Hepatocyte (in vitro differentiated cells): ENCODE data around the gene CIAO3. TPM values are rescaled to one million over a fixed set of nuclear protein-coding genes. Genes with fewer than 3 reads are reported as not detected.

Source experiments
- DNase-seq: peaks from one replicate; pipeline ENCODE4 v3.0.0-alpha.2; 2016; ENCODE audit warnings: low spot score
- H2AFZ ChIP-seq: fragments of 200-600 bp; sonication (generic); 2 replicates; pipeline ENCODE4 v1.6.0; 2016; ENCODE audit warnings: antibody characterized with exemption, mild to moderate bottlenecking
- H3K27ac ChIP-seq: fragments of 200-600 bp; sonication (generic); 2 replicates; pipeline ENCODE4 v1.5.1; 2016; ENCODE audit warnings: mild to moderate bottlenecking
- H3K27me3 ChIP-seq: fragments of 200-600 bp; sonication (generic); 2 replicates; pipeline ENCODE4 v1.6.1; 2016
- H3K36me3 ChIP-seq: fragments of 200-600 bp; sonication (generic); replicated peaks from 2 replicates; pipeline ENCODE4 v1.5.1; 2016; ENCODE audit warnings: low read depth; ENCODE audit not compliant: insufficient read depth
- H3K4me1 ChIP-seq: fragments of 200-600 bp; sonication (generic); 2 replicates; pipeline ENCODE4 v1.5.1; 2016; ENCODE audit warnings: mild to moderate bottlenecking, moderate library complexity; ENCODE audit not compliant: insufficient read depth
- H3K4me2 ChIP-seq: fragments of 200-600 bp; sonication (generic); 2 replicates; pipeline ENCODE4 v1.6.0; 2016
- H3K4me3 ChIP-seq: fragments of 200-600 bp; sonication (generic); 2 replicates; pipeline ENCODE4 v1.5.1; 2016; ENCODE audit warnings: mild to moderate bottlenecking
- H3K79me2 ChIP-seq: fragments of 200-600 bp; sonication (generic); 2 replicates; pipeline ENCODE4 v1.6.0; 2017; ENCODE audit warnings: mild to moderate bottlenecking
- H3K9me2 ChIP-seq: fragments of 200-600 bp; sonication (generic); replicated peaks from 2 replicates; pipeline ENCODE4 v1.6.0; 2017; ENCODE audit warnings: mild to moderate bottlenecking; ENCODE audit not compliant: insufficient read depth
- H3K9me3 ChIP-seq: fragments of 200-600 bp; sonication (generic); 2 replicates; pipeline ENCODE4 v1.5.1; 2016; ENCODE audit warnings: low read depth, mild to moderate bottlenecking
- H4K20me1 ChIP-seq: fragments of 200-600 bp; sonication (generic); 2 replicates; pipeline ENCODE4 v1.6.0; 2016; ENCODE audit warnings: mild to moderate bottlenecking; ENCODE audit not compliant: insufficient read depth, poor library complexity, severe bottlenecking
- EZH2 ChIP-seq: fragments of 200-600 bp; sonication (generic); IDR thresholded peaks from 2 replicates; pipeline ENCODE4 v1.6.1; 2016; ENCODE audit warnings: antibody characterized with exemption, mild to moderate bottlenecking, borderline replicate concordance
- EZH2phosphoT487 ChIP-seq: fragments of 200-600 bp; sonication (generic); IDR thresholded peaks from one replicate; pipeline ENCODE4 v1.6.1; 2018; ENCODE audit warnings: antibody characterized with exemption, mild to moderate bottlenecking, low read depth, moderate library complexity; ENCODE audit not compliant: unreplicated experiment, severe bottlenecking
- WGBS: methylation state at CpG from one replicate; pipeline ENCODE4 v1.1.6; 2016; ENCODE audit warnings: low lambda C conversion rate; ENCODE audit errors: missing lambda C conversion rate; 5-methylcytosine and 5-hydroxymethylcytosine counted together
- polyA plus RNA-seq: library from polyadenylated mRNA; unstranded; fragments of >200 nt; fragmentation: Nextera tagmentation; extraction: Ambion mirVana; gene quantifications from 2 replicates; pipeline ENCODE4 v1.2.1, GENCODE V29; 2016
- total RNA-seq: library from RNA; depleted of rRNA; stranded (reverse); fragments of >200 nt; gene quantifications from 2 replicates; pipeline ENCODE4 v1.2.3, GENCODE V29; 2014
- TF ChIP-seq, protein P1 (sequence below): fragments of 200-600 bp; sonication (generic); IDR thresholded peaks from 2 replicates; pipeline ENCODE4 v1.5.1; 2016; ENCODE audit warnings: antibody characterized with exemption, mild to moderate bottlenecking; ENCODE audit not compliant: poor library complexity

Gene CIAO3
- total and polyA plus RNA-seq, 2 experiments from 2014 or later: 39.0 to 42.8 TPM

GRCh38 chr16:725463-726187 is 15.2 kb downstream of the CIAO3 start:
- DNase-seq: no peak
- Histone ChIP-seq H3K4me2 (no peak overlapping the region), H3K4me3 (no peak overlapping the region), H4K20me1 (peaks cover 6% of the 10 kb centered on the region), H3K4me1 (peaks cover 23% of the 10 kb centered on the region), H3K27ac (no peak overlapping the region), H2AFZ (no peak overlapping the region), H3K79me2 (no peaks in the 10 kb centered on the region), H3K27me3 (peaks cover 7% of the 10 kb centered on the region), H3K36me3 (no peaks in the 10 kb centered on the region), H3K9me2 (no peaks in the 10 kb centered on the region), H3K9me3 (no peaks in the 10 kb centered on the region)
- TF ChIP-seq EZH2phosphoT487: no peak
- TF ChIP-seq, protein P1, sequence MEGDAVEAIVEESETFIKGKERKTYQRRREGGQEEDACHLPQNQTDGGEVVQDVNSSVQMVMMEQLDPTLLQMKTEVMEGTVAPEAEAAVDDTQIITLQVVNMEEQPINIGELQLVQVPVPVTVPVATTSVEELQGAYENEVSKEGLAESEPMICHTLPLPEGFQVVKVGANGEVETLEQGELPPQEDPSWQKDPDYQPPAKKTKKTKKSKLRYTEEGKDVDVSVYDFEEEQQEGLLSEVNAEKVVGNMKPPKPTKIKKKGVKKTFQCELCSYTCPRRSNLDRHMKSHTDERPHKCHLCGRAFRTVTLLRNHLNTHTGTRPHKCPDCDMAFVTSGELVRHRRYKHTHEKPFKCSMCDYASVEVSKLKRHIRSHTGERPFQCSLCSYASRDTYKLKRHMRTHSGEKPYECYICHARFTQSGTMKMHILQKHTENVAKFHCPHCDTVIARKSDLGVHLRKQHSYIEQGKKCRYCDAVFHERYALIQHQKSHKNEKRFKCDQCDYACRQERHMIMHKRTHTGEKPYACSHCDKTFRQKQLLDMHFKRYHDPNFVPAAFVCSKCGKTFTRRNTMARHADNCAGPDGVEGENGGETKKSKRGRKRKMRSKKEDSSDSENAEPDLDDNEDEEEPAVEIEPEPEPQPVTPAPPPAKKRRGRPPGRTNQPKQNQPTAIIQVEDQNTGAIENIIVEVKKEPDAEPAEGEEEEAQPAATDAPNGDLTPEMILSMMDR: no peak
- TF ChIP-seq EZH2: no peak
- 92% methylated on average over 23 of the region's 23 CpGs for WGBS

DNA sequence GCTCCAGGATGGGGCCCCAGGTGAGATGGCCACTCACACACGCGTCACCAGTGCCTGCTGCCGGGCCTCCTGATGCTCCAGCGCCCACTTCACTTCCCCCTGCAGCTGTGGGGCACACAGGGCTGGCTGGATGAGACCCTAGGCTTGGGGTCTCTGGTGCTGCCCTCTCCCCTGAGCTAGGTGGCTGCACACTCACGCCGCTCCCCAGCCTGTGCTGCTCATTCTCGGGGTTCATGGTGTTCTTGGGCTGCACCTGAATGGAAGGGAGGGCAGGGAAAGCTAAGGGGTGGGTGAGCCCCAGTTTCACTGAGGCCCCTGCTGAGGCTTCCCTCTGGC is 15.8 kb downstream of the CIAO3 start:
- H3K9me2 ChIP-seq: no peaks in the 10 kb centered on the region
- H3K4me1 ChIP-seq: peaks cover 27% of the 10 kb centered on the region
- H3K4me2 ChIP-seq: no peak overlapping the region
- peaks cover 7% of the 10 kb centered on the region for H3K27me3 ChIP-seq
- no peaks in the 10 kb centered on the region for H3K79me2 ChIP-seq
- H3K27ac ChIP-seq: no peak overlapping the region
- H2AFZ ChIP-seq: no peak overlapping the region
- H4K20me1 ChIP-seq: peaks cover 8% of the 10 kb centered on the region
- no peak overlapping the region for H3K4me3 ChIP-seq
- H3K36me3 ChIP-seq: no peaks in the 10 kb centered on the region
- 96% methylated on average over 7 of the region's 7 CpGs for WGBS
- H3K9me3 ChIP-seq: no peaks in the 10 kb centered on the region
- no peak for TF ChIP-seq EZH2phosphoT487
- DNase-seq: no peak

DNA sequence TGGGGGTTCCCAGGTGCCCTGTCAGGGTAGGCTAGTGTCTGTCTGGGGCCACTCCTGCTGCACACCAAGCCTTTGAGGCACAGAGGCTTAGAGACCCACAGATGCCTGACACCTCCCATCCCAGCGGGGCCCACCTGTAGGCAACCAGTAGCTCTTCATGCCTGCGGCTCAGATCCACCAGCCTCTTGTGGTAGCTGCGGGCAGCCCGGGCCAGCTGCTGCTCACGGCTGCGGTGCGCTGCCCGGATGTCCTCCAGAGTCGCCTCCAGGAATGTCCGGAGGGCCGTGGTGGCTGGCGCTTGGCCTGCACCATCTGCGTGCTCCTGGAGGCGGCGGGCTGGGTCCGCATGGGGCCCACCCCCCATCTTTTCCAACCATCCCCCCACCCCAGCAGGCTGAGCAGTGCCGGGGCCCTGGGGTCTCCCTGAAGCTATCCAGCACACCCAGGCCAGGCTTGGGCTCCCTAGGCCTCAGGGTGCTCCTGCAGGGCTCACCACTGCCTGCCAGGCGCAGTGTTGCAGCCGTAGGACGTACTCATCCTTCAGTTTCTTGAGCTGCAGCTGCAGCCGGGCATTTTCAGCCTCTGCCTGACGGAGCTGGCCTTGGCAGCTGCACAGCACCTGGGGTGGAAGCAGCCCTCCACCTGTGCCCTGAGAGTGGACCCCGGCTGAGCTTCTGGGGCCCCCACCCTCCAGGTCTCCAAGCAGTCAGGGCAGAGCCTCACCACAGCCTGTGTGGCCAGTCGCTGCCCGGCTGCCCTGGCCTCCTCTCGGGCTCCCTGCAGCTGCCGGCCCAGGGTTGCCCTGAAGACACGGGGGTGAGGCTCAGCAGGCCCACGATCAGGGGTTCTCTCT is 16.4 kb downstream of the CIAO3 start:
- Histone ChIP-seq H3K4me1 (peaks cover 31% of the 10 kb centered on the region), H3K27ac (no peak overlapping the region), H3K9me3 (no peaks in the 10 kb centered on the region), H3K27me3 (peaks cover 7% of the 10 kb centered on the region), H3K79me2 (no peaks in the 10 kb centered on the region), H3K9me2 (no peaks in the 10 kb centered on the region), H3K4me2 (no peak overlapping the region), H2AFZ (no peak overlapping the region), H3K36me3 (no peaks in the 10 kb centered on the region), H4K20me1 (peaks cover 11% of the 10 kb centered on the region), H3K4me3 (no peak overlapping the region)
- no peak for DNase-seq
- 84% methylated on average over 26 of the region's 29 CpGs for WGBS
- TF ChIP-seq EZH2: no peak
- TF ChIP-seq EZH2phosphoT487: no peak
- TF ChIP-seq, protein P1: no peak

DNA sequence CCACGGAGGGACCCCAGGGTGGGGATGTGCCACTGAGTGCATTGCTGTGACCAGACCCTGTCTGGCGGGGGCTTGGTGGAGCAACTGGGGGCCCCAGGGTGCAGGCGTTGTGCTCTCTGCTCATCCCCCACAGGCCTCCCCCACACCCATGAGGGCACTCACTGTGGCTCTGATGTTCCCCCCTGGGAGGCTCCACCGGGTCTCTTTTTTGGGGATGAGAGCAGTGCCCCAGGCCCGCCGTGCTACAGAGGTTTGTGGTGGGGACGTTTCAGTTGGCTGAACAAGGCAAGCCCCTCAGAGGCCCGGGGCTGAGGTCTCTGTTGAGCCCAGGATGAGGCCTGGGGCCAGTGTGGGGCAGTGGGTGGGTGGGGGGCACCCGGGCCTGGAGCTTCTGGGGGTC is 17.1 kb downstream of the CIAO3 start:
- 96% methylated on average over 9 of the region's 9 CpGs for WGBS
- Histone ChIP-seq H3K27ac (no peak overlapping the region), H2AFZ (no peak overlapping the region)

More for the DNA sequence above, 17.1 kb downstream of the CIAO3 start:
- Histone ChIP-seq H3K27me3 (peaks cover 7% of the 10 kb centered on the region), H3K4me2 (no peak overlapping the region), H3K4me1 (peaks cover 30% of the 10 kb centered on the region), H3K36me3 (no peaks in the 10 kb centered on the region), H3K4me3 (no peak overlapping the region), H3K9me2 (no peaks in the 10 kb centered on the region), H4K20me1 (peaks cover 11% of the 10 kb centered on the region), H3K79me2 (no peaks in the 10 kb centered on the region), H3K9me3 (no peaks in the 10 kb centered on the region)
- no peak for DNase-seq
- TF ChIP-seq EZH2phosphoT487: no peak
- TF ChIP-seq EZH2: no peak
- TF ChIP-seq, protein P1: no peak
